Inflammatory macrophage treated with lipopolysaccharide for 4 hours (primary cell): ENCODE measurements around the gene MBP.

ENCODE experiments used
- DNase-seq: peaks from one replicate; pipeline ENCODE4 v3.0.0-alpha.2; 2020

MBP gene

DNA sequence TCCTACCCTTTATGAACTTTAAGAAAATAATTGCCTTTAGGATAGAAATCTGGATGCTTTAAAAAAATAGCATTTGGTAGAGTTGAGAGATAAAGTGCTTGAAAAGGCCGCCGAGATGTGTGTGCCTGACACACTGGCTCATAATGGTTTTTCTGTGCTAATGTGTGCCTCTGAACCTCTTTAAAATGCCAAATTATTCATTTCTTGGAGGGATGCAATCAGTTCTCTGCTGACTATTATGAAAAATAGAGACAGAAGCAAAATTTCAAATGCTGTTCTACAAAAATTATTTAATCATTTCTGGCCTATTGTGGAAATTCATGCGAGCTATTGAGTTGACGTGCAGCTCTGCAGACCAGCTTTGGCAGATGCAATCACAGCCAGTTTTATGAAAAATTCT is 18.0 kb upstream of the MBP start:
- DNase-seq: no peak

DNA sequence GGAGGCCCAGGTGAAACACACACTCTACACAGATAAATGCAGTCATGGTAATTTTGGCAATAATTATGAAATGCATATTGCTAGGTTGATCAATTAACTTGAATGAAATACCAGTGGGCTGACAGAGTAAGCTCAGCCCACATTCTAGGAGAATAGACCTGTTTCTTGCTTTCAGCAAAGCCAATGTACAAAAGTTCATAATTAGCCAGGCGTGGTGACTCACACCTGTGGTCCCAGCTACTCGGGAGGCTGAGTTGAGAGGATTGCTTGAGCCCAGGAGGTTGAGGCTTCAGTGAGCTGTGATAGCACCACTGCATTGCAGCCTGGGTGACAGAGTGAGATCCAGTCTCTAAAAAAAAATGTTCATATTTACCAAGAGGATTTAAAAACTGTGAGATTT is 15.7 kb upstream of the MBP start:
- no peak for DNase-seq

DNA sequence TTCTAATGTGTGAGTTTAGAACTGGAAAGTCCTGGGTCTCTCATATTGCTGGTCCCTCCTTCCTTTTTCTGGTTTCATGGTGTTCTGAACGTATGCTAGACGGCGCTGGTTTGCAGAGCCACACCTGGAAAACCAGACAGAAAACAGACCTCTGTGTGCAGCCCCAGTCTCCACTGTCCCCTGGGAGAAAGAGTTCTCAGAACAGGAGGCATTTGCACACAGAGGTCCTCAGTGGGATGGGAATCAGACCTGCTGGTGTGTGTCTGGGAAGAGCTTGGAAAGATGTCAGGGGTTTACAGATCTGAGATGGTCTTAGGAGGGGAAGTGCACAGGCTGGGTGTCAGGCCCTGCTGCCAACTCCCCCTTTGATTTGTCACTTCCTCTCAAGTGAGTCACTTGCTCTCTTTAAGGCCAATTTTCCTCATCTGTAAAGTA is 14.9 kb upstream of the MBP start:
- DNase-seq: peak; percentile 78

- no peak for DNase-seq
These were observed 13.9 kb upstream of the MBP start for GRCh38 chr18:77146249-77147080.

DNA sequence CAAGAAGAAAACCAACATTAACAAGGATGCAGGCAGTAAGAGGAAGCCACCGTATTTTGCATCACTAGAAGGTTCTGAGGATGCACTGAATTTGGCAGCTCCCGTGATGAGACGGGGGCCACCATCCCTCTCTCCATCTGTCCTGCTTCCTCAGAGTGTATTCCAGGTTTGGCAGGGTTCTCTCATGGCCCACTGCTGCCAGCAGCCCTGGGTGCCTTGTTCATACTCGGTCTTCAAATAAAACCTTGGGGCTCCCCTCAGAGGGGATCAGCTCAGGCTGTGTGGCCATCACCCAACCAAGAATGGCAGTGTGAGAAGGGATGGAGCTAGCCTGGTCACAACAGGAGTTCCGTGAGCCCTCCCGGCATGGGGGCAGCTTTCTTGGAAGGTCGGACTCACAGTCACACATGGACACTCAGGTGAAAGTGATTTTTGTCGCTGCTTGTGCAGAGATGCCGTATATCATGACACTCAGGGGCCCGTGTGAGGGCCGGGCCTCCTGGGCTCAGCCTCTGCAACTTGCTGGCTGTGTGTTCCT is 12.8 kb upstream of the MBP start:
- DNase-seq: no peak

DNA sequence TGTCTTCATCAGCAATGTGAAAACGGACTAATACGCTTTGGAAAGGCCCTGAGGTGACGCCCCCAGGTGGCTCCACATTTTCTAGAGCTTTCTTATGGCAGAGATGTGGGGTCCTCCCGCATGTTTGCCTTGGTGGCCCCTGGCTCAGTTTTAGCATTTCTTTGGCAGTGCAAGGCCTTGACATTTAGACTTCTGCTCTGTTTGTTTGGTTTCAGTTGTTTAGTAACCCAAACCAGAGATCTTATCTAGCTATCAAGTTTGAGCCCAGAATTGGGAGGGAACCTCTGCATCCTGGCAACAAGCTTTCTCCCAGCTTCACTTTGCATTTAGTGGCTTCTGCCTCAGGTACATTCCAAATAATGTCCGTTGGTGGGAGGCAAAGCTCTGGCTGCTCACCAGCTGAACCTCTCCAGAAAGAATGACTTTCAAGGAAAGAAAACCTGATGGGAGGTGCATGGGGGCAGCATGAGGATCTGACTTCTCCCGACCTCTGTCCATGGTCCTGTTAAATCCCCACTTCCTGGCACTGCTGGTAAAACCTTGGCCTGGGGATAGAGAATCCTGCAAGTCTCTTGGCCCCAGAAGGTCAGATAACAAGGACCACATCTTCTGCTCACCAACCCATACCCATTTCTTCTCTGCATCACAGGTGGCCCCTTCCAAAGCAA is 12.0 kb upstream of the MBP start:
- DNase-seq: no peak

- peak; percentile 72 for DNase-seq
These were observed 11.5 kb upstream of the MBP start for GRCh38 chr18:77144046-77144445.

- no peak for DNase-seq
These were observed 10.6 kb upstream of the MBP start for GRCh38 chr18:77143196-77143595.

- DNase-seq: no peak
These were observed 9.0 kb upstream of the MBP start for GRCh38 chr18:77141401-77142118.

DNA sequence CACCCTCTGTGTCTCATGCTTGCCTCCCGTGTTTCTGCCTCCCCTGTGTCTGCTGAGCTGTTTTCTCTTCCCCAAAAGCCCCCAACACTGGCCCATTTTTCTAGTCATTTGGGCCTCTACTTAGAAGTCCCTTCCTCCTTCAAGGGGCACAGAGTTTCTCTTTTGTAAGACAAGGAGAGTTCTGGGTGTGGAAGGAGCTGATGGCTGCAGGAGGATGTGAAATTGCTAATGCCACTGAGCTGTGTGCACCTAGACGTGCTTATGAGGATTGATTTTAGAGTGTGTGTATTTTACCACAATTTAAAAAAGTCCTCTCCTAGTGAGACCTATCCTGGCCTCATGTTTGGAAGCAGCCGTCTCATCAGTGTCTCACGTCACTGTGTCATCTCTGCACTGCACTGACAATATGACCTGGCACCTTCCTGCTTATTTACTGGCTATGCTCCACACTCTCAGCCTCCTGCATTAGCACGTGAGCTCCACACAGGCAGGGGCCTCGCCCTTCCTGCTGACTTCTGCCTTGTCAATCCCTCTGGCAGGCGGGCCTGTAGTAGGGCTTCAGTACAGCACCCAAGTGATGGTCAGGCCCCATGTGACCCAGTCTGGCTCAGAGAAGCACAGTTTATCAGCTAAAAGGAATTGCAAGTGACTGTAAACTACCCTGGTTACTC is 8.0 kb upstream of the MBP start:
- DNase-seq: peak; percentile 52

GRCh38 chr18:77140030-77140429 is 7.4 kb upstream of the MBP start:
- DNase-seq: no peak

DNA sequence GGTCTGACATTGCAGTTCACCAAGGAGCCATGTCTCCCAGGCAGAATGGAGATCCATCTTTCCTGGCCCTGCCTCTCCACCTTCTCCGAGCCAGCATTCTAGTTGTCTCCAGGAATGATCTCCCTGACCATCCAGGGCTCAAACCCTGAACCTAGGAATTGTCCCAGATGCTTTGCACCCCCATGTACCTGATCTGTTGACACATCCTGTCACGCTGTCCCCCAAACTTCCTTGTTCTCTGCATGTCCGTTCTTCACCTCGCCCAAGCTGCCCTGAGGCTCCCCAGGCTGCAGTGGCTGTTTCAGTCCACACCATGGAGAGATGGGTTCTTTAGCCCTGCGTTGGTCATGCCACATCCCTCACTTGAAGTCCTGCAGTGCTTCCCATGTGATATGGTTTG is 7.0 kb upstream of the MBP start:
- DNase-seq: no peak

DNA sequence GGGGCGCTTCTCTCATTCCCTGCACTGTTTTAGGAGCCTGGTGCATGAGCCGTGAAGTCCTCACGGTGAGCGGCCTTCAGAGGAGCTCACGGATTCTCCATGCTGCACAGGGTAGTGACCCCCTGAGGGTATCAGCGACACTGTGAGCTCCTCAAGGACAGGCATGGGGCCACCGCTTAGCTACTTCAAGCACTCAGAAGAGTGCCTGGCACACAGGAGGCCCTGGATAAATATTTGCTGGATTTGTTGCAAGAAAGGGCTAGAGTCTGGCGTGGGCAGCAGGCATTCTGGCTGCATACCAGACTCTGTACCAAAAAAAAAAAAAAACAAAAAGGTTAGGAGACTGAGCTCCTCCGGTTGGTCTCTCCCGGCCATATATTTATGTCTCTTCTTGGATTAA is 5.7 kb upstream of the MBP start:
- no peak for DNase-seq

DNA sequence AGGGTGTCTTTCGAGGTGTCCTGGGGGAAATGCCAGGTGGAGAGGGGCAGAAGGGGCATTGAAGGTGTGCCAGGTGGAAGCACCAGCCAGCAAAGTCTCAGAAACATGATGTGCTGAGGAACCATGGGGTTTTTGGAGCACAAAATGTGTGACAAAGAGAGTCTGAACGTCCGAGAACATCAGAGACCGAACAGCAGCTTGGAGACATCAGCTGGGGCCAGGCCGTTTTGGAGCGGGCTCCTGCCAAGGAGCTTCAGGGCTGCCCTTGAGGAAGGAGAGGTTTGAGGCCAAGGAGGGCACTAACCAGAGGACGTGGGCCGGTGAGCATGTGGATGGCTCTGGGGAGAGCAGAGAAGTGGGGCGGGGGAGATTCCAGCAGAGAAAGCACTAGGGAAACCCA is 5.3 kb upstream of the MBP start:
- no peak for DNase-seq

- no peak for DNase-seq
These were observed 4.5 kb upstream of the MBP start for GRCh38 chr18:77136871-77137665.

- no peak for DNase-seq
These were observed 3.6 kb upstream of the MBP start for GRCh38 chr18:77136076-77136718.

DNA sequence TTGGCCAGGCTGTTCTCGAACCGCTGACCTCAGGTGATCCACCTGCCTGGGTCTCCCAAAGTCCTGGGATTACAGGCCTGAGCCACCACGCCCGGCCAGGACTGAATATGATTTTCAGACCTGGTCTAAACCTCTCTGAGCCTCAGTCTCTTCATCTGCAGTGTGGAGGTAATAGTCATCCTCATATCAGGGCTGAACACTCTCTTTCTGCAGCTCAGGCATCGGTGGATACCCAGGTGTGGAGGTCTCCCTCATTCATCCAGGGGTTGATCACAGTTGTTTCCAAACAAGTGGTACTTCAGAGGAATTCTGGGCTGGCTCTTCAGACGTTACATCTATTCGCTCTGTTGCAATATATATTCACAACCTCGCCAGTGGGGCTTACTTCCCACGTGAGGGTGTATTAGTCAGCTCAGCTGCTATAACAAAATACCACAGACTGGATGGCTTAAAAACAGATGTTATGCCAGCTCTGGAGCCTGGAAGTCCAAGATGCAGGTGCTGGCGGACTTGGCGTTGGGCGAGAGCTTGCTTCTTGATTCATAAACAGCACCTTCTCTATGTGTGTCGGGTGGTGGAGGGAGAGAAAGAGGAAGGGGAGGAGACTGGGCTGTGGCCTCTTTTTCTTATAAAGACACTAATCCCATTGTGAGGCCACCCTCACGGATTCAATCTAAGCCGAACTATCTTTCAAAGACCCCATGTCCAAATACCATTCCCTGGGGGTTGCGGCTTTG is 2.9 kb upstream of the MBP start:
- no peak for DNase-seq

- no peak for DNase-seq
These were observed 2.0 kb upstream of the MBP start for GRCh38 chr18:77134611-77135010.

DNA sequence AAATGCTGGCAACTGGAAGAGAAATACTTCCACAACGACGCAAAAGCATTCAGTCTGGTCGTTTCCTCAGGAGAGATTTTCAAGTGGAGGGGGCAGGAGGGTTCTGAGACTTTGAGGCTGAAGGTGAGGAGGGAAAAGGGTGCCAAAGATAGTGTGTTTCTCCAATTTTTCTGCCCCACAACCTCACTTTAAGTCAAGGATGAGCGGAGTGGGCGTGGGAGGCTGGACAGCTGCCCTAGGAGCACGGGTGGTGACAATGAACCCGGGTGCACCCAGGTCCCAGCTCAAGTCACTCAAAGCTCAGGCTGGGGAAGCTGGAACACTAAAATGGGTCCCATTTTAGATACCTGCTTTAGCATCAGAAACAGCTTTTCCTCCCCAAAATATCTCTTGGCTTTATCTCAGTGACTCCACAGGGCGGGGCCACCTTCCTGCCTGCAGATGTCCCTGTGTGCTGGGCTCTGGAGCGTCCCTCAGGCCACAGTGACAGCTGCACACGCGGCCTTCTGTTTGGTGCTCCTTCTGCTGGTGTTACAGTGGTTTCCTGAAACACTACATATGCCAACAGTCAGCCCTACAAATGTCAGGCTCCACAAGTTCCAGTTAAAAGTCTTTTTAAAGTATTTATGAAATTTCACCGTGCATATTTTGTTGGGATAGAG is 1.4 kb upstream of the MBP start:
- peak; percentile 77 for DNase-seq
